HUES64 (cell line): ENCODE results near the gene ZNF608.

ENCODE experiments used
- H3K27ac ChIP-seq: 2 replicates; pipeline ENCODE4 v1.7.0; 2013; ENCODE audit warnings: low read depth, low read length, inconsistent platforms
- H3K27me3 ChIP-seq: 2 replicates; pipeline ENCODE4 v1.6.1; 2013; ENCODE audit warnings: mild to moderate bottlenecking, low read length; ENCODE audit not compliant: insufficient read depth
- H3K36me3 ChIP-seq: 2 replicates; pipeline ENCODE4 v1.6.1; 2013; ENCODE audit warnings: mild to moderate bottlenecking, low read length; ENCODE audit not compliant: insufficient read depth
- H3K4me1 ChIP-seq: 2 replicates; pipeline ENCODE4 v1.6.1; 2013; ENCODE audit warnings: mild to moderate bottlenecking, low read length, moderate library complexity; ENCODE audit not compliant: insufficient read depth
- H3K4me3 ChIP-seq: 2 replicates; pipeline ENCODE4 v1.5.1; 2013; ENCODE audit warnings: mild to moderate bottlenecking, low read length, moderate library complexity
- H3K9ac ChIP-seq: 2 replicates; pipeline ENCODE4 v1.6.1; 2013; ENCODE audit warnings: mild to moderate bottlenecking, low read depth, low read length
- H3K9me3 ChIP-seq: 2 replicates; pipeline ENCODE4 v1.6.1; 2013; ENCODE audit warnings: low read depth, low read length; ENCODE audit not compliant: insufficient read depth
- WGBS: fragments of 150-250, 120-280 bp; methylation state at CpG from one replicate; pipeline ENCODE4 v1.1.7; 2013; ENCODE audit warnings: missing lambda C conversion rate; 5-methylcytosine and 5-hydroxymethylcytosine counted together

Gene ZNF608

DNA sequence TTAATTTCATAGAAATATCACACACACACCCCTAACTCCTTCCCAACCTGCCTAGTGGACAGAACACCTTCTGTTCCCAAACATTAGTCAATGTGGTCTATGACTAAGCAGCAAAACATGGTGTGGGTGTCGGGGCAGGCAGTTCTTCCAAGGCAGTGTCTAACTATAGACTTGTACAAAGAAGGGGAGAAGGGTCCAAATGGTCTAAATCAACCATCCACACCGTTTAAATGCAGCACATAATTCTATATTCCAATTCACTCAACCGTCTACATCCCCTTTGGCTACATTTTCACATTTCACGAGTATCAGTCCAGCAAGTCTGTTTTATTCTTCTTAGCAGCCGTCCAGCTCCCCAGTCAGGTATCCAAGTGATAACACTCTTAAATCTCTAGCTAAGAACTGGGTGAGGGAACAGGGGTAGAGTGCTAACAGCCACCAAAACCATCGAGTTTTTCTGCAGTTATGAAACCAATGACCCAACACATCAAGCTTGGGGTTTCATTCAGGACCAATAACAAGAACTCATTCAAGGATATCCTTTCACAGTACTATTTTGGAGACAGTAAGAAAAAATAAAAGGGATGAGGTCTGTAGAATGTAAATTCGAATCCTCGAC is 3.3 kb downstream of the ZNF608 start:
- Histone ChIP-seq H3K9me3 (no peaks in the 10 kb centered on the region), H3K27me3 (no peaks in the 10 kb centered on the region; the same call in 1 of the 2 replicates), H3K4me3 (peak overlapping the region; percentile 90), H3K36me3 (no peaks in the 10 kb centered on the region), H3K27ac (0 out of 2 replicates have a peak overlapping the region, but pooled peaks have one; percentile 29), H3K9ac (peak overlapping the region; percentile 85; the same call in 1 of the 2 replicates), H3K4me1 (peaks cover 57% of the 10 kb centered on the region)
- WGBS: 6% methylated on average over 6 of the region's 8 CpGs

DNA sequence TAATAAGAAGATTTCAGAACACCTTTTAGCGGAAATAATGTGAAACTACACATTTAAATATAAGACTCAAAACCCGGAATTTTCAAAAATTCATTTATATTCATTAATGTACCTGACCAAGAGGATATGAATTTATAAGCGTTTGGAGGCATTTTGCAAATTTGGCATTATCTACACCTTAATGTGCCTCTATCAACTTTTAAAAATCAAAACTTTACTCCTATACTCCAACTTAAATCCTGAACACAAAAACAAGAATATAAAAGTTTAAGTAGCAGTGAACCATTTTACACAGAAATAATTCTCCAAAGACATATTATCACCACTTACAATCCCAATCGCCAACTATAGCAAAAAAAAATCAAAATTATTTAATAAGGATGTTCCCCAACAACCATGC is 3.9 kb downstream of the ZNF608 start:
- 38% methylated on average over 2 of the region's 4 CpGs for WGBS
- H3K4me1 ChIP-seq: peaks cover 62% of the 10 kb centered on the region
- H3K36me3 ChIP-seq: no peaks in the 10 kb centered on the region
- peak overlapping the region; percentile 90 for H3K4me3 ChIP-seq
- peak overlapping the region; percentile 85; the same call in 1 of the 2 replicates for H3K9ac ChIP-seq
- H3K27me3 ChIP-seq: no peaks in the 10 kb centered on the region; the same call in 1 of the 2 replicates
- no peaks in the 10 kb centered on the region for H3K9me3 ChIP-seq
- H3K27ac ChIP-seq: peak overlapping the region; percentile 29

DNA sequence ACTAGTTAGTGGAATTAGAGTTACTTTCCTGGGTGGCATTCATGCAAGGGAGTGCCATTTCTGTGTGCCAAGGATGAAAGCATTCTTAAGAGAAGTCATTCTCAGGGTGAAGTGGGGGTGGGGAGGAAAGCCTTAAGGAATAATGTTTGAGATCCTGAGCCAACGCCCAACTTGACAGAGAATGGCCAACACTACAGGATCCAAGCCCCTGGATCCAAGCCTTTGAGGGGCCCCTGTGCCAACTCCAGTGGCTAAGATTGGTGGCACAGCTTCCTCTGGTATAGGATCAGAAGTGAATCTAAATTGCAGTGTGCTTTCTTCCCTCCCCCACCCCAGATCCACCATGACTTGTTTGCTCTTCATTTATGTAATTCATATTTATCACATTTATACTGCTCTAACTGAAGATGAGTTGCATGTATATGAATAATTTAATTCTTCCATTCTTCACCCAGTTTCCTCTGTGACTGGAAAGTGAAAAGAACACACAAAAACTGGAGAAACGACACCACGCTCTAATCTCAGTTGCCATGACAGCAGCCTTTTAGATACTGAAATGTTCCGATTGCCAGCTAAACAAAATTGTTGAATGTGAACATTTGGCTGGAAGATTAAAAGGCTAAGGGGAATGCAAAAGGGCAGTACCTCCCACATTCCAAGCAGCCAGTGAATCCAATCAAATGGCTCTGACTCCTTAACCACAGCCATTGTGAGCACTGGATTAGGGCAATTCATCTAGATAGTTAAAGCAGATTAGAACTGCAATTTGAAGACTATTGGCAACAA is 4.5 kb downstream of the ZNF608 start:
- Histone ChIP-seq H3K9me3 (no peaks in the 10 kb centered on the region), H3K27ac (peak overlapping the region; percentile 29), H3K4me3 (peak overlapping the region; percentile 90), H3K27me3 (no peaks in the 10 kb centered on the region; the same call in 1 of the 2 replicates), H3K9ac (peak overlapping the region; percentile 85; the same call in 1 of the 2 replicates), H3K4me1 (peaks cover 69% of the 10 kb centered on the region), H3K36me3 (no peaks in the 10 kb centered on the region)
- WGBS: 73% methylated on average over 4 of the region's 4 CpGs

DNA sequence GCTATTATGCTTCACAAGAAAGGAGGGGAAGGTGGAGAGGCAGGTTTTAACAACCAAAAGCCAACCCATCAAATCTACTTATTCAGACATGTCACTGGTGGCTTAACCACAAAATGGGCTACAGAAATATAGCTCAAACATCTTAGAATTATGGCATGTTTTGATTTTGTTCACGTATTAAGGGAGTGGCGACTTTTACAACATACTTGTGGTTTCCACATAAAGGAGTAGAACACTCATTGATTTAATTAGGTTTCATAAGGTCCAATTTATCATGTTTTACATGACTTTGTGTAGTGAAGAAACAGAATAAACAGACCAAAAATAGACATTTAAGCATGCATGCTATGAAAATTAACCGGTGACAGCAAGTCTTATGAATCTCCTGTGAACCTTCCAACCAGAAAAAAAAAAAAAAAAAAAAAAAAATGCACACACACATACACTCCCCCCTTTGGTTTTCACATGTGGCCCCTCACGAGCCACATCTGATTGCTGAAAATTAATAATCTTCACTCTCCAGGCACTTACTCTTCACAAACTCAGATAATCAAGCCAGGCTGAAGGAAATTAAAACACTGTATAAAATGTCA is 5.4 kb downstream of the ZNF608 start:
- H3K4me1 ChIP-seq: peaks cover 77% of the 10 kb centered on the region
- H3K9ac ChIP-seq: no peak overlapping the region
- no peaks in the 10 kb centered on the region for H3K9me3 ChIP-seq
- WGBS: 86% methylated on average over 4 of the region's 4 CpGs
- H3K27ac ChIP-seq: no peak overlapping the region
- H3K4me3 ChIP-seq: peak overlapping the region; percentile 90; the same call in 1 of the 2 replicates
- no peaks in the 10 kb centered on the region for H3K36me3 ChIP-seq
- H3K27me3 ChIP-seq: no peaks in the 10 kb centered on the region; the same call in 1 of the 2 replicates

DNA sequence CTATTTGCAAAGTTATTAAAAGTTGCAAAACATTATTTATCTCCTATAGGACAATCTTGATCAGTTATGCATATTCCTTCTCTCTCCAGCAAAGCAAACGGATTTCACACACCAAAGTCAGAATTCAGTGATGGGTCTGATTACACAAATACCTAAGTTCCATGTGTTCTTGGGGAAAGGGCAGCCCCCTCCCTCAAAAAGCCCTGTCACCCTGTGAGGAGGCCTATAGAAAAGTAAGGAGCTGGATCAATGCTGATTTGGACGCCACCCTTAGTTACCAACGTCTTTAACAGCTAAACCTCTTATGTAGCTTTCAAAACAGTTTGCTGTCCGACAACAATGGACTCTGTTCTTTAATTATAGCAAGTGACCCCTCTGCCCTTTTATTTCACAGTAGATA is 6.4 kb downstream of the ZNF608 start:
- Histone ChIP-seq H3K27me3 (no peaks in the 10 kb centered on the region; the same call in 1 of the 2 replicates), H3K27ac (peak overlapping the region; percentile 66; the same call in 1 of the 2 replicates), H3K36me3 (no peaks in the 10 kb centered on the region), H3K9me3 (no peaks in the 10 kb centered on the region), H3K9ac (no peak overlapping the region), H3K4me3 (peak overlapping the region; percentile 90), H3K4me1 (peaks cover 83% of the 10 kb centered on the region)
- WGBS: 39% methylated on average over 4 of the region's 4 CpGs

DNA sequence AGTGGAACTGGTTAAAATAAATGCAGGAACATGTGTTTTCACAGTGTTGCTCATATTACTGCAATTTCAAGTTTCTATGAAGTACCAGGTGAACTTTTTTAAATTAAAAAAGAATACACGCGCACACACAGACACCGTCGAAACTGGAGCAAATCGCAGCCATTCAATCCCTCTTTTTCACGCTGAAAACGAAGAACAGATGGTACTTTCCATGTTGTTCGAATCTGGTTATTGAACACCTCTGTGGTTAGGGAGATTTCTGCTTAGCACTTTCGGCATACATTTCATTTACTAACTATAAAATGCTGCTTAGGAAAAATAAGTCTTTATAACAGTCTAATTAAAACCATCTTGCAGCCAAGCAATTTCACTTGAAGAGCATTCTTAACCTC is 6.8 kb downstream of the ZNF608 start:
- Histone ChIP-seq H3K9ac (peak overlapping the region; percentile 26; the same call in 1 of the 2 replicates), H3K27me3 (no peaks in the 10 kb centered on the region; the same call in 1 of the 2 replicates), H3K4me3 (peak overlapping the region; percentile 90), H3K9me3 (no peaks in the 10 kb centered on the region), H3K36me3 (no peaks in the 10 kb centered on the region), H3K4me1 (peaks cover 83% of the 10 kb centered on the region), H3K27ac (peak overlapping the region; percentile 66)
- 37% methylated on average over 8 of the region's 9 CpGs for WGBS

DNA sequence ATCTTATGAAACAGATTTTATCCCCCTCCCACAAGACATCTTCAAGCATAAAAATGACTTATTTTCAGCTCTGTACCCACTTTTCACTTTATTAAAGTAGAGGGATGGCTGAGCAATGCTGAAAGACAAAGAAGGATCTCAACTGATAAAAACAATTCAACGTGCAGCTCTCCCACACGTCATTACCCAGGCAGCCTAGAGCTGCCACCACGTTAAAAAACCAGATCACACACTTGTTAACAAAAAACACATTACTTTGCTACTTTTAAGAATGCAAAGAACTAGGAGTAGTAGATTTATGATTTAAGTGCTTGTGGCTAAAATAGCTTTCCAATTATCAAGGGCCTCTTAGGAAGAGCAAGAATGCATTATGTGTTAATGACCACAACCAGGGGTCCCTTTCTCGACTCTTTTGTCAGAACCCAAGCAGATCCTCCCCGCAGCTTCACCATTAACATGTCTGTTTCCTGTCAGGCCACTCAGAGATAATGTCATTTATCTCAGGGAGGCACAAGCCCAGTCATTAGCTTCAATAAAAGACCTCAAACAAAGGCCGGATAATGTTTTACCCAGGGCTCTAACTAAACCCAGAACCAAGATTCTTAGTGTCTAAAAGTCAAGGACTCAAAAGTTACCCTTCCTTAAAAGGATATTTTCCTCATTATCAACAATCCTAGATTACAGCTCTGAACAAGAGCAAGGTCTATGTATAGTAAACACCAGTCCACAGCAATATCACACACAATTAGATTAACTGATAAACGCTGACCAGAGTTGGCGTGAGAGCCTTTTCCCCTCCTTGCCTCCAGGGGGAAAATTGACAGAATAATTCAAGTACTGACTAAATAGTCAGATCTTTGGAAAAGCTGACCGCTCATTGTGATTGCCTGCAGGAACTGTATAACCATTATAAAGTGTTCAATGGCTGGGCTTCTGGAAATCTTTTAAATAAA is 7.5 kb downstream of the ZNF608 start:
- H3K36me3 ChIP-seq: no peaks in the 10 kb centered on the region
- H3K9ac ChIP-seq: peak overlapping the region; percentile 14; the same call in 1 of the 2 replicates
- no peaks in the 10 kb centered on the region for H3K9me3 ChIP-seq
- H3K4me3 ChIP-seq: peak overlapping the region; percentile 90
- no peaks in the 10 kb centered on the region; the same call in 1 of the 2 replicates for H3K27me3 ChIP-seq
- peaks cover 87% of the 10 kb centered on the region for H3K4me1 ChIP-seq
- 3% methylated on average over 9 of the region's 9 CpGs for WGBS
- H3K27ac ChIP-seq: peak overlapping the region; percentile 94

DNA sequence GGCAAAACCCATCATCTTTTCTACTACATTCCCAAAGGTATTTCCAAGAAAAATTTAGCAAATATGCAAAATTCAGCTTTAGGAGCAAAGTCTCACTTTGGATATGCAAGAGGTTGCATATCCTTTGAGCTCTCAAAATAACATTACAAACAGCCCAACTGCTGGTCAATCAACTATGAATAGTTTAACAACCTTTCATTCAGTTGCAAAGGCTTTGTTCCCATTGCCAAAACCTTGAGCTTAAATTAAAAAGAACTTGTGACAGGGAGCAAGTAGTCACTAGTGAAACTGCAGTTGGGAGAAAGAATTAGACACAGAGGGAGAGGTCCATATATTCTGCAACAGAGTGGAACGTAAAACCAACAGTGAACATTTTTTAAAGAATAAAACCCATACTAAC is 8.8 kb downstream of the ZNF608 start:
- Histone ChIP-seq H3K27me3 (no peaks in the 10 kb centered on the region; the same call in 1 of the 2 replicates), H3K27ac (peak overlapping the region; percentile 94), H3K4me1 (peaks cover 97% of the 10 kb centered on the region), H3K9me3 (no peaks in the 10 kb centered on the region), H3K9ac (peak overlapping the region; percentile 32; the same call in 1 of the 2 replicates), H3K36me3 (no peaks in the 10 kb centered on the region), H3K4me3 (peak overlapping the region; percentile 90)
- 28% methylated on average over 1 of the region's 1 CpG for WGBS

DNA sequence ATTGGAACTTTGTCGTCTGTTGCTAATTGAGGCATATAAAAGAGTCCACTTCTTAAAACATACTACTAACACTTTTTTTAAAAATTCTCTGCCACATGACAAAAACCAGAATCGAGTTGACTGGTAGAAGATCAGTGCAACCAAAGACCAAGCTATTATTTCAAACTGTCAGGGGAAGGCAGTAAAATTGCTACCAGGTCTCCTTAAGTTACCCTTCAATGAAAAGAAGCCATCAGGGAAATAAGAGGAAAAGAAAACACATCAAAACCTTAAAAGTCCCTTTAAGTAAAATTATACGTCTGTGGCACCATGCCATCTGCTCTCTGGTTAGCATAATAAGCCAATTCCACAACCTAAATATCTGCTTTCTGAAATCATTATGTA is 9.6 kb downstream of the ZNF608 start:
- H3K4me1 ChIP-seq: peaks cover 97% of the 10 kb centered on the region
- H3K4me3 ChIP-seq: peak overlapping the region; percentile 90; the same call in 1 of the 2 replicates
- H3K36me3 ChIP-seq: no peaks in the 10 kb centered on the region
- WGBS: 59% methylated on average over 3 of the region's 3 CpGs
- H3K27me3 ChIP-seq: no peaks in the 10 kb centered on the region; the same call in 1 of the 2 replicates
- peak overlapping the region; percentile 94 for H3K27ac ChIP-seq
- no peaks in the 10 kb centered on the region for H3K9me3 ChIP-seq
- peak overlapping the region; percentile 32; the same call in 1 of the 2 replicates for H3K9ac ChIP-seq

DNA sequence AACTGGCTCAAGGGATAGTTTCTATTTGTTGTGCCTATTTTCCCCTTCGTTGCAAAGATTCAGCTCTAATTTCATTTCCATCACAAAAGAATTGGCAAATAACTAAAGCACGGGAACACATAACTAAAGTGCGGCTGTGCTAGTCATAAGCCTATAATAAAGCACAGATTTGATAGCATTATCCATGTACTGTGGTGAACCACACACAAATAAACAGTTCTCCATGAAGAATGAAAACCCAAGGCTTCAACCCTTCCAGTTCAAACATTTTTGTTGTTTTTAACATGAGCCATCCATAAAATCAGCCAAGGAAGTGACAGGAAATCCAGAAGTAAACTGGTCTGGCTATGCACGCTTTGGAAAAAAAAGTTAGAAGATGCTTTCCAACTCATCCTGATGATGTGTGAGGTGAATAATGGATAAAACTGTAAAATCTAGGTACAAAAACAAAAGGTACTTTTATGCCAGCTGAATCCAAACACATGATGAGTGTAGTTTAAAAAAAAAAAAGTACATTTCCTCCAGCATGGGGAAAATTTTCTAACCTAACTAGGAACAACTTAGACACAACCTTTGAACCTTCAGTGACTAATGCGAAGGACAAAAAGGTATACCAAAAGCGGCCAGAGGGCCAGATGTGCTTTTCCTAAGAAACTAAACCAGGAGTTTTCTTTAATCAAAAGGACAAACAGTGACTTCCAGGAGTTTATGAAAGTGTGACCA is 10.2 kb downstream of the ZNF608 start:
- no peaks in the 10 kb centered on the region; the same call in 1 of the 2 replicates for H3K27me3 ChIP-seq
- H3K9me3 ChIP-seq: no peaks in the 10 kb centered on the region
- 59% methylated on average over 6 of the region's 6 CpGs for WGBS
- peaks cover 93% of the 10 kb centered on the region for H3K4me1 ChIP-seq
- no peak overlapping the region for H3K4me3 ChIP-seq
- peak overlapping the region; percentile 32; the same call in 1 of the 2 replicates for H3K9ac ChIP-seq
- H3K27ac ChIP-seq: peak overlapping the region; percentile 94
- no peaks in the 10 kb centered on the region for H3K36me3 ChIP-seq
